Aorta (tissue), 5 donors: ENCODE measurements around the gene TRA2B. TPM values are rescaled to one million over a fixed set of nuclear protein-coding genes. Genes with fewer than 3 reads are reported as not detected.
A peak's percentile ranks its signal among the peaks of the same experiment; 100 is the strongest.

Experiments used
- ATAC-seq: fragments of 200-7000 bp; cut with Tn5 transposase; one replicate; pipeline ENCODE4 v1.9.1; 2022; ENCODE audit warnings: moderate library complexity; ENCODE audit not compliant: low FRiP score
- DNase-seq, 2 donors: peaks; one replicate each; pipeline ENCODE4 v3.0.0-alpha.2; 2020
- H3K27ac ChIP-seq, 2 donors: one replicate each; pipeline ENCODE4 v1.5.1; 2013; ENCODE audit warnings: low read length in 2 of 2, mild to moderate bottlenecking in 2 of 2, moderate library complexity in 2 of 2, control low read depth in 1 of 2, inconsistent platforms in 1 of 2, low read depth in 1 of 2
- H3K27me3 ChIP-seq, 2 donors: one replicate each; pipeline ENCODE4 v1.6.1; 2013; ENCODE audit warnings: control low read depth in 1 of 2, low read length in 1 of 2, mild to moderate bottlenecking in 1 of 2, moderate library complexity in 1 of 2; ENCODE audit not compliant: insufficient read depth in 2 of 2, control insufficient read depth in 1 of 2
- H3K36me3 ChIP-seq, 2 donors: one replicate each; pipeline ENCODE4 v1.6.1; 2013; ENCODE audit warnings: control low read depth in 1 of 2, low read length in 1 of 2, mild to moderate bottlenecking in 1 of 2; ENCODE audit not compliant: insufficient read depth in 2 of 2, control insufficient read depth in 1 of 2
- H3K4me1 ChIP-seq, 2 donors: one replicate each; pipeline ENCODE4 v1.6.1; 2013; ENCODE audit warnings: low read length in 2 of 2, control low read depth in 1 of 2, mild to moderate bottlenecking in 1 of 2, moderate library complexity in 1 of 2; ENCODE audit not compliant: insufficient read depth in 2 of 2, control insufficient read depth in 1 of 2
- H3K4me3 ChIP-seq, 2 donors: one replicate each; pipeline ENCODE4 v1.5.1; 2013; ENCODE audit warnings: low read length in 2 of 2, control low read depth in 1 of 2, mild to moderate bottlenecking in 1 of 2
- H3K9me3 ChIP-seq: one replicate; pipeline ENCODE4 v1.6.1; 2013; ENCODE audit warnings: mild to moderate bottlenecking, low read length; ENCODE audit not compliant: control insufficient read depth
- WGBS, 2 donors: extraction: QIAGEN DNeasy Blood & Tissue Kit; methylation state at CpG; one replicate each; pipeline ENCODE4 v1.1.7; 2013; 5-methylcytosine and 5-hydroxymethylcytosine counted together
- intact Hi-C, 2 donors: fragments of 100-400 bp; cut with DNase I; formaldehyde crosslinking; loops; one replicate each; pipeline versions ENCODE4 v1.14.2 to v1.15.0; 2022
- polyA plus RNA-seq, 2 donors: library from polyadenylated mRNA; stranded (reverse); fragments of 200-250 nt; gene quantifications; one replicate each; pipeline ENCODE4 v1.2.3, GENCODE V29; 2013
- total RNA-seq, 2 donors: library from RNA; stranded (reverse); fragmentation: NEBNext Ultra II Directional; extraction: Animal tissue kit (Norgen Biotek cat#: 25700); gene quantifications; one replicate each; pipeline ENCODE4 v1.2.1, GENCODE V29; 2021
- donor health status: healthy with polysubstance abuse.
- donor health status: Bipolar disorder and iron deficiency.
- donor health status: DM: no; HTN: no; CAD: no.
- donor health status: DM: no; HTN: no; CAD: no.
- donor health status: DM: yes; HTN: yes; CAD: no.

TRA2B gene
- total and polyA plus RNA-seq, 4 donors: 77.4 to 150 (median 90.9) TPM

- no peak for DNase-seq
- Histone ChIP-seq H3K4me1 (peaks cover 4% of the 10 kb centered on the region in 2 donors), H3K27ac (no peak overlapping the region), H3K9me3 (no peaks in the 10 kb centered on the region), H3K4me3 (peak overlapping the region; percentile 73 to 85), H3K27me3 (no peaks in the 10 kb centered on the region), H3K36me3 (no peaks in the 10 kb centered on the region)
- intact Hi-C loops: loop anchor here in 1 of 2 donors (10.0 kb wide), 1 partner anchor 1010 kb away; no protein-coding TSS in a partner anchor
- WGBS, 2 donors: 0 to 2% methylated on average over 8 of the region's 8 CpGs
- no peak for ATAC-seq
These were observed 2.9 kb downstream of the TRA2B start for GRCh38 chr3:185934767-185935464.

GRCh38 chr3:185934174-185934557 lies 3.6 kb downstream of the TRA2B start:
- WGBS, 2 donors: 2% methylated on average over 6 of the region's 6 CpGs
- peaks cover 4 to 6% of the 10 kb centered on the region in 2 donors for H3K4me1 ChIP-seq
- intact Hi-C loops: loop anchor here in 1 of 2 donors (10.0 kb wide), 1 partner anchor 1011 kb away; no protein-coding TSS in a partner anchor
- ATAC-seq (no peak), DNase-seq (no peak)
- H3K27me3 ChIP-seq: no peaks in the 10 kb centered on the region
- no peaks in the 10 kb centered on the region for H3K36me3 ChIP-seq
- no peaks in the 10 kb centered on the region for H3K9me3 ChIP-seq
- H3K27ac ChIP-seq: no peak overlapping the region
- H3K4me3 ChIP-seq: peak overlapping the region; percentile 73 to 85

GRCh38 chr3:185933374-185934173 lies 4.2 kb downstream of the TRA2B start:
- H3K27me3 ChIP-seq: no peaks in the 10 kb centered on the region
- intact Hi-C loops: loop anchor here in 1 of 2 donors (10.0 kb wide), 1 partner anchor 1011 kb away; no protein-coding TSS in a partner anchor
- ATAC-seq (no peak), DNase-seq (no peak)
- H3K36me3 ChIP-seq: no peaks in the 10 kb centered on the region
- H3K4me1 ChIP-seq: peaks cover 4 to 6% of the 10 kb centered on the region in 2 donors
- H3K9me3 ChIP-seq: no peaks in the 10 kb centered on the region
- H3K4me3 ChIP-seq: peak overlapping the region; percentile 73 to 85
- H3K27ac ChIP-seq: no peak overlapping the region

DNA sequence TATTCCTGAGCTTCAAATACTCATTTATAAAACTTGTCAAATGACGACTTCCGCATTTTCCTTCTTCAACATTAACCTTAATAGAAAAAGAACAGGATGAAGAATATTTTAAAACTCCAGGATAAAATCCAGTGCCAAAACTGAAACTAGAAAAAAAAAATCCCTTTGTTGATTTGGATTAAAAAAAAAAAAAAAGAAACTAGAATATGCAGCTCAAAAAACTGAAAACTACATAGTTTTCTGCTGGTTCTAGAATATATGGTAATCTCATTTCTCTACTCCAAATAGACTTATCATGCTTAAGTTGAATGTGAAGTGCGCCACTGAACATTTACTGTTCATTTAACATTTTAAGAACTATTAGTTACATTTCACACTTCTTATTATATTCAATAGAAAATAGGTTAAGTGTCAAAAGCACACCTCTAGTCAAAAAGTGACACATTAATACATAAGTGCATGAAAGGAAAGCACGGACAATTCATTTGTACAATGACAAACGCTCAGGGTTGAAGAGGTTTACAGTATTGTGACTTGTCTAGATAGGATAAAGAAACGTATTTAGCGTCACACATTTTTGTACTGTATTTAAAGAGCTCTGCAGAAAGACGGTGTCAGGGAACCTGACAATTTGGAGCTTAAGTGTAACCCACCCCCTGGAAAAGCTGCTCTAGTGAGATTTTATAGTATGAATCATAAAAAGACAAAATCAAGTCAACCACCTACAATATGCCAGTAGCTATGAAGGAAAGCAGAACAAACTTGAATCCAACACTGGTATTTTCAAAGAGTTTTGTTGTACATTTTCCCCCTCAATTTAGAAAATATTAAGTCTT lies 5.8 kb downstream of the TRA2B start:
- no peak overlapping the region for H3K27ac ChIP-seq
- peaks cover 4 to 13% of the 10 kb centered on the region in 2 donors for H3K4me1 ChIP-seq
- H3K36me3 ChIP-seq: no peaks in the 10 kb centered on the region
- H3K9me3 ChIP-seq: no peaks in the 10 kb centered on the region
- ATAC-seq (no peak), DNase-seq (no peak)
- 5 to 6% methylated on average over 8 of the region's 8 CpGs for WGBS, 2 donors
- intact Hi-C loops: loop anchor here in 1 of 2 donors (10.0 kb wide), 1 partner anchor 1013 kb away; no protein-coding TSS in a partner anchor
- no peaks in the 10 kb centered on the region for H3K27me3 ChIP-seq
- H3K4me3 ChIP-seq: peak overlapping the region; percentile 43 to 59

- Histone ChIP-seq H3K4me3 (no peak overlapping the region), H3K9me3 (no peaks in the 10 kb centered on the region), H3K4me1 (peaks cover 4 to 13% of the 10 kb centered on the region in 2 donors), H3K27me3 (no peaks in the 10 kb centered on the region), H3K27ac (no peak overlapping the region), H3K36me3 (no peaks in the 10 kb centered on the region)
- intact Hi-C loops: loop anchor here in 1 of 2 donors (10.0 kb wide), 1 partner anchor 1014 kb away; no protein-coding TSS in a partner anchor
- ATAC-seq: no peak
- DNase-seq: no peak
- 26 to 27% methylated on average over 3 of the region's 3 CpGs for WGBS, 2 donors
These were observed 7.3 kb downstream of the TRA2B start for GRCh38 chr3:185930393-185931107.

GRCh38 chr3:185929192-185930151 lies 8.3 kb downstream of the TRA2B start:
- ATAC-seq: no peak
- intact Hi-C loops: loop anchor here in 1 of 2 donors (10.0 kb wide), 1 partner anchor 1015 kb away; no protein-coding TSS in a partner anchor

GRCh38 chr3:185928496-185928895 lies 9.3 kb downstream of the TRA2B start:
- H3K4me1 ChIP-seq: peaks cover 4 to 17% of the 10 kb centered on the region in 2 donors
- no peak for DNase-seq
- 5 to 6% methylated on average over 1 of the region's 1 CpG for WGBS, 2 donors
- ATAC-seq: no peak
- H3K27ac ChIP-seq: no peak overlapping the region
- H3K9me3 ChIP-seq: no peaks in the 10 kb centered on the region
- no peaks in the 10 kb centered on the region for H3K36me3 ChIP-seq
- H3K4me3 ChIP-seq: no peak overlapping the region
- intact Hi-C loops: no loop called here
- no peaks in the 10 kb centered on the region for H3K27me3 ChIP-seq

More at GRCh38 chr3:185929192-185930151, 8.3 kb downstream of the TRA2B start:
- peak overlapping the region in 1 of 2 donors; percentile 3 for H3K27ac ChIP-seq
- 7 to 10% methylated on average over 3 of the region's 3 CpGs for WGBS, 2 donors
- H3K27me3 ChIP-seq: no peaks in the 10 kb centered on the region
- H3K4me1 ChIP-seq: peaks cover 4 to 13% of the 10 kb centered on the region in 2 donors
- H3K36me3 ChIP-seq: no peaks in the 10 kb centered on the region
- no peaks in the 10 kb centered on the region for H3K9me3 ChIP-seq
- peak overlapping the region in 1 of 2 donors; percentile 1 for H3K4me3 ChIP-seq
- DNase-seq: no peak
